ENCODE measurements around the gene CDH18.
A peak's percentile ranks its signal among the peaks of the same experiment; 100 is the strongest.

The CDH18 gene

GRCh38 chr5:19565466-19565865 lies 422.5 kb downstream of the CDH18 start:
- DNase-seq = no peak

GRCh38 chr5:19564036-19564435 lies 424.0 kb downstream of the CDH18 start:
- DNase-seq = peak; percentile 82

- DNase-seq = no peak
Measured at GRCh38 chr5:19555876-19556275, 432.1 kb downstream of the CDH18 start.

GRCh38 chr5:19555436-19555835 lies 432.6 kb downstream of the CDH18 start:
- DNase-seq = no peak

- no peak for DNase-seq
Measured at GRCh38 chr5:19554524-19554923, 433.5 kb downstream of the CDH18 start.

GRCh38 chr5:19547640-19548039 lies 440.4 kb downstream of the CDH18 start:
- no peak for DNase-seq

GRCh38 chr5:19546521-19546920 lies 441.5 kb downstream of the CDH18 start:
- DNase-seq = no peak

- DNase-seq = no peak
Measured at GRCh38 chr5:19538607-19539006, 449.4 kb downstream of the CDH18 start.

GRCh38 chr5:19536387-19536786 lies 451.6 kb downstream of the CDH18 start:
- no peak for DNase-seq

GRCh38 chr5:19534751-19535150 lies 453.2 kb downstream of the CDH18 start:
- DNase-seq = no peak

- no peak for DNase-seq
Measured at GRCh38 chr5:19532936-19533335, 455.1 kb downstream of the CDH18 start.

- DNase-seq = no peak
Measured at GRCh38 chr5:19531374-19531952, 456.5 kb downstream of the CDH18 start.

- no peak for DNase-seq
Measured at GRCh38 chr5:19519448-19519847, 468.6 kb downstream of the CDH18 start.

GRCh38 chr5:19498852-19499251 lies 489.1 kb downstream of the CDH18 start:
- no peak for DNase-seq

GRCh38 chr5:19497229-19497815 lies 490.7 kb downstream of the CDH18 start:
- DNase-seq = no peak

- no peak for DNase-seq
Measured at GRCh38 chr5:19496056-19496455, 491.9 kb downstream of the CDH18 start.

- DNase-seq = no peak
Measured at GRCh38 chr5:19492861-19493260, 495.1 kb downstream of the CDH18 start.

GRCh38 chr5:19488786-19489185 lies 499.2 kb downstream of the CDH18 start:
- DNase-seq = no peak

- no peak for DNase-seq
Measured at GRCh38 chr5:19487480-19487879, 500.5 kb downstream of the CDH18 start.

- no peak for DNase-seq
Measured at GRCh38 chr5:19479562-19479961, 508.4 kb downstream of the CDH18 start.

GRCh38 chr5:19462019-19462418 lies 526.0 kb downstream of the CDH18 start:
- DNase-seq = no peak

GRCh38 chr5:19424506-19424905 lies 563.5 kb downstream of the CDH18 start:
- DNase-seq = no peak

Measured in SHP77 treated with DMSO at 0.1 percent for 48 hours (cell line).